Measurements from ENCODE around the gene ETV6. TPM values are rescaled to one million over a fixed set of nuclear protein-coding genes. Genes with fewer than 3 reads are reported as not detected.

The ETV6 gene
- total RNA-seq, 1 donor from 2014 or later: 16.9 TPM

GRCh38 chr12:11839091-11839641 lies 189.7 kb downstream of the ETV6 start:
- intact Hi-C loops (cut with micrococcal nuclease): no loop called here
- Histone ChIP-seq H3K9me3 (replicated peaks) (no peaks in the 10 kb centered on the region), H3K4me1 (peaks cover 64% of the 10 kb centered on the region), H3K27me3 (ENCODE audit: low read depth) (no peaks in the 10 kb centered on the region), H3K36me3 (peaks cover 6% of the 10 kb centered on the region), H3K4me3 (no peak overlapping the region), H3K27ac (replicated peaks) (peak overlapping the region; percentile 66)
- TF ChIP-seq, protein P1, sequence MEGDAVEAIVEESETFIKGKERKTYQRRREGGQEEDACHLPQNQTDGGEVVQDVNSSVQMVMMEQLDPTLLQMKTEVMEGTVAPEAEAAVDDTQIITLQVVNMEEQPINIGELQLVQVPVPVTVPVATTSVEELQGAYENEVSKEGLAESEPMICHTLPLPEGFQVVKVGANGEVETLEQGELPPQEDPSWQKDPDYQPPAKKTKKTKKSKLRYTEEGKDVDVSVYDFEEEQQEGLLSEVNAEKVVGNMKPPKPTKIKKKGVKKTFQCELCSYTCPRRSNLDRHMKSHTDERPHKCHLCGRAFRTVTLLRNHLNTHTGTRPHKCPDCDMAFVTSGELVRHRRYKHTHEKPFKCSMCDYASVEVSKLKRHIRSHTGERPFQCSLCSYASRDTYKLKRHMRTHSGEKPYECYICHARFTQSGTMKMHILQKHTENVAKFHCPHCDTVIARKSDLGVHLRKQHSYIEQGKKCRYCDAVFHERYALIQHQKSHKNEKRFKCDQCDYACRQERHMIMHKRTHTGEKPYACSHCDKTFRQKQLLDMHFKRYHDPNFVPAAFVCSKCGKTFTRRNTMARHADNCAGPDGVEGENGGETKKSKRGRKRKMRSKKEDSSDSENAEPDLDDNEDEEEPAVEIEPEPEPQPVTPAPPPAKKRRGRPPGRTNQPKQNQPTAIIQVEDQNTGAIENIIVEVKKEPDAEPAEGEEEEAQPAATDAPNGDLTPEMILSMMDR (IDR thresholded peaks at IDR 0.05; ENCODE audit: borderline replicate concordance): no peak
- no peak for DNase-seq

DNA sequence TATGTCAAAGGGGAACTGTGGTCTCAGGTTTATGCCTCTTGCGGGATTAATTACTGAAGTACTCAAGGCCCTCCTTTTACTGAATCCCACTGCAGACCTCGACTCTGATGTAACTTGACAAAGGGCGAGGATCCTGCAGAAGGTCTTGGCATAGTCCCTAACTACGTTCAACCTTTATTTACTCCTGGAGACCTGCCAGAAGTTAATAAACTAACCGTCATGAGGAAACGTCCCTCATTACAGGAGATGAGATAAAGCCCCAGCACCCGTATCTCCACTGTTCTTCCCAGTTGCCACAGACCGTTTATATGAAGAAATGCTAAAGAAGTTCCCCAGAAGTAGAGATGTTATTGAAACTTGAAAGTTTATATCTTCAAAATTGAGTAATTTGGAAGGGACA lies 190.9 kb downstream of the ETV6 start:
- TF ChIP-seq, protein P1 (IDR thresholded peaks at IDR 0.05; ENCODE audit: borderline replicate concordance): no peak
- DNase-seq: no peak
- Histone ChIP-seq H3K27ac (replicated peaks) (peak overlapping the region; percentile 66), H3K27me3 (ENCODE audit: low read depth) (no peaks in the 10 kb centered on the region), H3K4me1 (peaks cover 52% of the 10 kb centered on the region), H3K4me3 (no peak overlapping the region), H3K9me3 (replicated peaks) (no peaks in the 10 kb centered on the region), H3K36me3 (peaks cover 13% of the 10 kb centered on the region)
- intact Hi-C loops (cut with micrococcal nuclease): no loop called here

DNA sequence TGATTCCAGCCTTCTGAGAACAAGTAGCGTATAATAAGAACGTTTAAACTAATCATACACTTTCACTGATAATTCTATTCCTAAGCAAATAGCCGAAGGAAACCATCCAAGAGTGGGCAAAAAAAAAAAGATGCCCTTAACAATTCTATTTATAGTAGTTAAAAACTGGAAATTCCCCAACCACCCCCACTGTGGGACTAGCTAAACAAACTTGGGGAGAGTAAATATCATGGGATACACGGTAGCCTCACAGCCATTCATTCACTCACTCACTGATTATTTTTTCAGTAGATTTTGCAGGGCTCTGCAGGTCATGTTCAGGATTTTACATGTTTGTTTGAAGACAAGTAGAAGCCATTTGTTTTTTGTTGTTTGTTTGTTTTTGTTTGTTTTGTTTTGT lies 197.0 kb downstream of the ETV6 start:
- H3K27ac ChIP-seq (replicated peaks): no peak overlapping the region
- no peaks in the 10 kb centered on the region for H3K9me3 ChIP-seq (replicated peaks)
- no peak for DNase-seq
- TF ChIP-seq, protein P1 (IDR thresholded peaks at IDR 0.05; ENCODE audit: borderline replicate concordance): no peak
- peaks cover 5% of the 10 kb centered on the region for H3K4me1 ChIP-seq
- H3K4me3 ChIP-seq: no peak overlapping the region
- intact Hi-C loops (cut with micrococcal nuclease): no loop called here
- no peaks in the 10 kb centered on the region for H3K27me3 ChIP-seq (ENCODE audit: low read depth)
- peaks cover 15% of the 10 kb centered on the region for H3K36me3 ChIP-seq

DNA sequence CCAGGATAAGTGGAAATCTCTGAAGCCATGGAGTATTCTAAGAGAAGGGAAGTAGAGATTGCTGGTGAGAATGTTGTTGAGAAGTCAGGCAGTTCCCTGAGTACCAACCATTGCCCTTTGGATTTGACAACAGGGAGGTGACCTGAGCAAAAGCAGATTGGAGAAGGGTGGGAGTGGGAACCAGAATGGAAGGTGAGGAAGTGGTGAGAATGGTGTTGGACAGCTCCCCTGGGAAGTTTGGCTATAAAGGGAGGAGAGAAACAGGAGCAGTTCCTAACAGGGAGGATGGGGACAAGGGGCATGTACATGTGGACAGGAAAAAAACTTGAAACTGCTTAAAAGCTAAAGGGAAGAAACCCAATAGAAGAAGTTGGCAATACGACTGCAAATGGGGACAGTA lies 198.1 kb downstream of the ETV6 start:
- no peak overlapping the region for H3K27ac ChIP-seq (replicated peaks)
- no peaks in the 10 kb centered on the region for H3K27me3 ChIP-seq (ENCODE audit: low read depth)
- no peaks in the 10 kb centered on the region for H3K9me3 ChIP-seq (replicated peaks)
- TF ChIP-seq, protein P1 (IDR thresholded peaks at IDR 0.05; ENCODE audit: borderline replicate concordance): no peak
- H3K36me3 ChIP-seq: peaks cover 15% of the 10 kb centered on the region
- no peak for DNase-seq
- intact Hi-C loops (cut with micrococcal nuclease): no loop called here
- H3K4me1 ChIP-seq: peaks cover 5% of the 10 kb centered on the region
- no peak overlapping the region for H3K4me3 ChIP-seq

DNA sequence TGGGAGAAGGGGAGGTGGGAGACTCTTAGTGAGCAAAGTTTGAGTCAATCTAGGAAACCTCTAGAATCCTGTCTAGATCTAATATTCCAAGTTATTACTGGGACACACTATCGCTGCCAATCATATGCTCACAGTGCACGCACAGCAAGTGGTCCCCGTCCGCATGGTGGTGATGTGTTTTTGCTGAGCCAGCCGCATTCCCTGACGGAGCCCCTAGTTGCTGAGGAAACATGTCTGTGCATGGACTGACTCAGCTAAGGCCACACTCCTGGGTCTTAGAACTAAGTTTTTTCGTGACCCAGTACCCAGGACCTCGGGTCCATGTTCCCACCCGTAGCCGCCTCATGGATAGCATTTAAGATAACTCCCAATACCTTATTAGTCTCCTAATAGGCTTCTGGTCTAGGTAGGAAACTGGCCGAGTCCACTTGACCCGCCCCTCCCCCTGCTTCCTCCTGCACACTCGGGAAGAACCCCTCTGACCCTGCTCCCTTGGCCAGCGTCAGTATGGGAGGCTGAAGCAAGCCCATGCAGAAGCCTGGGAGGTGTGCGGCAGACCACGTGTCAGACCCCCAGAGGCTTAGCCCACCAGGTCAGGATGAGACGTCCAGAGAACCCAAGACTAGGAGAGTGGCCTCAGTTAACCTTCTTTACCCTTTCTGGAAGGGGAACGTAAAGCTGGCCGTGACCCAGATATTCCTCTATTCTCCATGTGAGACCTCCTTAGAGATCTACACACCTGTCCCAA lies 200.5 kb downstream of the ETV6 start:
- TF ChIP-seq, protein P1 (IDR thresholded peaks at IDR 0.05; ENCODE audit: borderline replicate concordance): no peak
- intact Hi-C loops (cut with micrococcal nuclease): no loop called here
- Histone ChIP-seq H3K9me3 (replicated peaks) (no peaks in the 10 kb centered on the region), H3K36me3 (peaks cover 25% of the 10 kb centered on the region), H3K4me3 (no peak overlapping the region), H3K27ac (replicated peaks) (no peak overlapping the region), H3K27me3 (ENCODE audit: low read depth) (no peaks in the 10 kb centered on the region), H3K4me1 (peaks cover 11% of the 10 kb centered on the region)
- DNase-seq: no peak

Data from left ventricle myocardium inferior (tissue), 1 donor.